Measurements from ENCODE around the gene RTN4RL1. TPM values are rescaled to one million over a fixed set of nuclear protein-coding genes. Genes with fewer than 3 reads are reported as not detected.
A peak's percentile ranks its signal among the peaks of the same experiment; 100 is the strongest.

The RTN4RL1 gene
- total and polyA plus RNA-seq, 9 of the 15 experiments (the other 6 are each of a cell fraction or from before 2014, with no cell fraction given) = 0.04 to 0.06 (median 0.04) TPM; not detected in 5

DNA sequence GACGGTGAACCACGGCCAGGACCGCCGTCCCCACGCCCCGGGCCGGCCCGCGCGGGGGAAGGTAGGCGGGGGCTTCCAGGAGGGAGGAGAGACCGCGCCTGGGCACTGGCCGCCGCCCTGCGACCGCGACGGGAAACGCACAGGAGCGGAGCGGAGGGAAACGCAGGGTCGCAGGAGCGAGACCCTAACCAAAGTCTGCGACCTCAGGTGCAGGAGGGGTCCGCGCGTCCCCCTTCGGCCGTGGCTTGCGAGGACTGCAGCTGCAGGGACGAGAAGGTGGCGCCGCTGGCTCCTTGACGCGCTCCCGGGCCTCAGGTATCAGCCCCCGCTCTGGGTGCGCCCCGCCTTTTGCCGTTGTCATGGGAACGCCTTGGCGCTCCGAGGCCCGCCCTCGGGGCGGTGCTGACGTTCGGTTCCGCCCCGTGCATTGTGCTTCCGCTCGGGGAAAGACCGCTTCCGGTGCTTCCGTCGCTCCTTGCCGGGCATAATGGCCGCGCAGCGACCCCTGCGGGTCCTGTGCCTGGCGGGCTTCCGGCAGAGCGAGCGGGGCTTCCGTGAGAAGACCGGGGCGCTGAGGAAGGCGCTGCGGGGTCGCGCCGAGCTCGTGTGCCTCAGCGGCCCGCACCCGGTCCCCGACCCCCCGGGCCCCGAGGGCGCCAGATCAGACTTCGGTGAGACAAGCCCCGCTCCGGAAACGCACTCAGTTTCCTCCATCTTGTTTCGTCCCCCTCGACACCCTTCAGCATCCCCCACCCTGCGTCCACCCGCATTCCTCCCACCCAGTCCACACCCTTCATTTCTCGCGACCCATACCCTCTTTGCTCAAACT, 16.6 kb upstream of the RTN4RL1 start, which contains the start of gene OVCA2 (continued):
- TF ChIP-seq, protein P1, sequence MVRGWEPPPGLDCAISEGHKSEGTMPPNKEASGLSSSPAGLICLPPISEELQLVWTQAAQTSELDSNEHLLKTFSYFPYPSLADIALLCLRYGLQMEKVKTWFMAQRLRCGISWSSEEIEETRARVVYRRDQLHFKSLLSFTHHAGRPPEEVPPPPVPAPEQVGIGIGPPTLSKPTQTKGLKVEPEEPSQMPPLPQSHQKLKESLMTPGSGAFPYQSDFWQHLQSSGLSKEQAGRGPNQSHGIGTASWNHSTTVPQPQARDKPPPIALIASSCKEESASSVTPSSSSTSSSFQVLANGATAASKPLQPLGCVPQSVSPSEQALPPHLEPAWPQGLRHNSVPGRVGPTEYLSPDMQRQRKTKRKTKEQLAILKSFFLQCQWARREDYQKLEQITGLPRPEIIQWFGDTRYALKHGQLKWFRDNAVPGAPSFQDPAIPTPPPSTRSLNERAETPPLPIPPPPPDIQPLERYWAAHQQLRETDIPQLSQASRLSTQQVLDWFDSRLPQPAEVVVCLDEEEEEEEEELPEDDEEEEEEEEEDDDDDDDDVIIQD (CRISPR knock-in tag; IDR thresholded peaks at IDR 0.05) = no peak
- TF ChIP-seq PHB (CRISPR knock-in tag; IDR thresholded peaks at IDR 0.05) = 0 out of 2 replicates have a peak, but pooled peaks have one; percentile 33
- no peak for TF ChIP-seq BRD4 (IDR thresholded peaks at IDR 0.05)
- no peak for TF ChIP-seq BDP1 (IDR thresholded peaks at IDR 0.05; ENCODE audit: insufficient read depth, insufficient read length)
- TF ChIP-seq MTA2 (IDR thresholded peaks at IDR 0.05; ENCODE audit: low read depth) = no peak
- TF ChIP-seq RBM39 (optimal IDR thresholded peaks at IDR 0.05; ENCODE audit: low read depth, low read length) = no peak
- no peak for TF ChIP-seq TBL1XR1 (IDR thresholded peaks at IDR 0.05; ENCODE audit: low read length in 2 of 2)
- peak; percentile 97 for TF ChIP-seq VEZF1 (CRISPR knock-in tag; IDR thresholded peaks at IDR 0.05)
- no peak for TF ChIP-seq HDAC2 (IDR thresholded peaks at IDR 0.05)
- no peak for TF ChIP-seq ZNF354B (CRISPR knock-in tag; IDR thresholded peaks at IDR 0.05)
- TF ChIP-seq, protein P2, sequence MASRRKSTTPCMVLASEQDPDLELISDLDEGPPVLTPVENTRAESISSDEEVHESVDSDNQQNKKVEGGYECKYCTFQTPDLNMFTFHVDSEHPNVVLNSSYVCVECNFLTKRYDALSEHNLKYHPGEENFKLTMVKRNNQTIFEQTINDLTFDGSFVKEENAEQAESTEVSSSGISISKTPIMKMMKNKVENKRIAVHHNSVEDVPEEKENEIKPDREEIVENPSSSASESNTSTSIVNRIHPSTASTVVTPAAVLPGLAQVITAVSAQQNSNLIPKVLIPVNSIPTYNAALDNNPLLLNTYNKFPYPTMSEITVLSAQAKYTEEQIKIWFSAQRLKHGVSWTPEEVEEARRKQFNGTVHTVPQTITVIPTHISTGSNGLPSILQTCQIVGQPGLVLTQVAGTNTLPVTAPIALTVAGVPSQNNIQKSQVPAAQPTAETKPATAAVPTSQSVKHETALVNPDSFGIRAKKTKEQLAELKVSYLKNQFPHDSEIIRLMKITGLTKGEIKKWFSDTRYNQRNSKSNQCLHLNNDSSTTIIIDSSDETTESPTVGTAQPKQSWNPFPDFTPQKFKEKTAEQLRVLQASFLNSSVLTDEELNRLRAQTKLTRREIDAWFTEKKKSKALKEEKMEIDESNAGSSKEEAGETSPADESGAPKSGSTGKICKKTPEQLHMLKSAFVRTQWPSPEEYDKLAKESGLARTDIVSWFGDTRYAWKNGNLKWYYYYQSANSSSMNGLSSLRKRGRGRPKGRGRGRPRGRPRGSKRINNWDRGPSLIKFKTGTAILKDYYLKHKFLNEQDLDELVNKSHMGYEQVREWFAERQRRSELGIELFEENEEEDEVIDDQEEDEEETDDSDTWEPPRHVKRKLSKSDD (conservative IDR thresholded peaks at IDR 0.05; ENCODE audit: low read length) = no peak
- no peak for TF ChIP-seq ZNF408 (CRISPR knock-in tag; IDR thresholded peaks at IDR 0.05; ENCODE audit: low read depth)
- TF ChIP-seq NCOA4 (IDR thresholded peaks at IDR 0.05; ENCODE audit: partially characterized antibody) = no peak
- no peak for TF ChIP-seq ZC3H11A (IDR thresholded peaks at IDR 0.05; ENCODE audit: low read depth, low read length)
- no peak; the same call in none of the 2 replicates for TF ChIP-seq EP400 (IDR thresholded peaks at IDR 0.05)
- TF ChIP-seq HLTF (IDR thresholded peaks at IDR 0.05) = no peak
- TF ChIP-seq ZC3H8 (IDR thresholded peaks at IDR 0.05) = no peak
- TF ChIP-seq ZNF707 (CRISPR knock-in tag; conservative IDR thresholded peaks at IDR 0.05) = no peak
- no peak for TF ChIP-seq IFI16 (CRISPR knock-in tag; IDR thresholded peaks at IDR 0.05)
- TF ChIP-seq HBP1 (CRISPR knock-in tag; IDR thresholded peaks at IDR 0.05) = peak; percentile 8; the same call in 1 of the 2 replicates
- TF ChIP-seq ZZZ3 (IDR thresholded peaks at IDR 0.05) = no peak
- TF ChIP-seq MTF1 (CRISPR knock-in tag; IDR thresholded peaks at IDR 0.05; ENCODE audit: borderline replicate concordance) = no peak
- TF ChIP-seq OTX1 (CRISPR knock-in tag; IDR thresholded peaks at IDR 0.05) = no peak
- TF ChIP-seq RHOXF2B (CRISPR knock-in tag; conservative IDR thresholded peaks at IDR 0.05) = no peak
